K562 (cell line): ENCODE measurements around the gene PARD3. TPM values are rescaled to one million over a fixed set of nuclear protein-coding genes. Genes with fewer than 3 reads are reported as not detected.
A peak's percentile ranks its signal among the peaks of the same experiment; 100 is the strongest.

Experiments used
- ATAC-seq: fragments of 200-7000 bp; cut with Tn5 transposase; 3 replicates; pipeline ENCODE4 v1.9.1; 2020; ENCODE audit warnings: moderate library complexity
- BruUV-seq: library from RNA; stranded (reverse); fragments of 400-500 nt; replicated peaks from 2 replicates; lab custom pipeline; 2021; lab: Mats Ljungman, UMichigan
- CTCF ChIA-PET: fragments of 300-600 bp; formaldehyde crosslinking; extraction: SDS; loops from one replicate; lab custom pipeline; 2021; ENCODE audit warnings: low intra/inter-chr PET ratio; lab: Yijun Ruan, JAX
- POLR2A ChIA-PET: fragments of 300-600, 350-650 bp; sonication (Branson Sonifier 250); formaldehyde crosslinking; extraction: SDS; loops from one replicate; lab custom pipeline; 2021; ENCODE audit warnings: antibody characterized with exemption, inconsistent platforms; lab: Yijun Ruan, JAX
- DNase-seq, 4 experiments: peaks; one replicate each; pipeline versions ENCODE4 v3.0.0 to v3.0.0-alpha.2; 2011 to 2018; ENCODE audit warnings: low spot score in 3 of 4, mixed read lengths in 3 of 4; ENCODE audit errors: extremely low read depth in 1 of 4
- FAIRE-seq: peaks from 2 replicates; lab custom pipeline; 2011; peaks lifted over from hg19 to GRCh38; lab: Jason Lieb, UNC
- H2AFZ ChIP-seq: 2 replicates; pipeline ENCODE4 v1.6.0; 2011; ENCODE audit warnings: low read depth, low read length, control low read depth, inconsistent platforms
- H3K27ac ChIP-seq: fragments of 200-600 bp; 3 replicates; pipeline ENCODE4 v1.8.0; 2011; ENCODE audit warnings: low read depth, mild to moderate bottlenecking, control low read depth, inconsistent platforms, low read length, moderate library complexity, mixed read lengths; ENCODE audit errors: extremely low read depth
- H3K27me3 ChIP-seq, 2 experiments: fragments of 300-600 bp in 1 of 2; 2 replicates in 1 of 2; 3 replicates in 1 of 2; pipeline versions ENCODE4 v1.6.0 to v1.8.0; 2011; ENCODE audit warnings: inconsistent platforms in 2 of 2, low read length in 2 of 2, mild to moderate bottlenecking in 1 of 2, mixed read lengths in 1 of 2, moderate library complexity in 1 of 2; ENCODE audit not compliant: control insufficient read depth in 2 of 2, insufficient read depth in 2 of 2
- H3K36me3 ChIP-seq: fragments of 300-600 bp; 3 replicates; pipeline ENCODE4 v1.8.0; 2011; ENCODE audit warnings: mild to moderate bottlenecking, low read length, inconsistent platforms; ENCODE audit not compliant: control insufficient read depth, insufficient read depth
- H3K4me1 ChIP-seq, 2 experiments: fragments of 200-600 bp in 1 of 2; replicated peaks in 1 of 2; 2 replicates in 1 of 2; 3 replicates in 1 of 2; pipeline versions ENCODE4 v1.5.1 to v1.8.0; 2011; ENCODE audit warnings: inconsistent platforms in 2 of 2, low read length in 2 of 2, mild to moderate bottlenecking in 1 of 2, mixed read lengths in 1 of 2, moderate library complexity in 1 of 2; ENCODE audit not compliant: control insufficient read depth in 2 of 2, insufficient read depth in 2 of 2
- H3K4me2 ChIP-seq: 2 replicates; pipeline ENCODE4 v1.6.1; 2011; ENCODE audit warnings: low read length, control low read depth, inconsistent platforms, mixed read lengths; ENCODE audit not compliant: insufficient read depth
- H3K4me3 ChIP-seq: fragments of 200-600 bp; sonication (generic), shearing (Covaris generic); 2 replicates; pipeline ENCODE4 v1.5.1; 2016; ENCODE audit warnings: control low read depth, inconsistent platforms
- H3K79me2 ChIP-seq: fragments of 200-600 bp; 3 replicates; pipeline ENCODE4 v1.8.0; 2011; ENCODE audit warnings: low read length, inconsistent platforms; ENCODE audit not compliant: control insufficient read depth, insufficient read depth
- H3K9ac ChIP-seq, 2 experiments: 2 replicates each; pipeline versions ENCODE4 v1.6.0 to v1.6.1; 2011; ENCODE audit warnings: low read depth in 2 of 2, low read length in 2 of 2, control low read depth in 1 of 2, inconsistent platforms in 1 of 2, mild to moderate bottlenecking in 1 of 2, mixed read lengths in 1 of 2; ENCODE audit not compliant: insufficient read depth in 1 of 2
- H3K9me1 ChIP-seq: one replicate; pipeline ENCODE4 v1.6.0; 2011; ENCODE audit warnings: inconsistent platforms, mild to moderate bottlenecking, low read length, moderate library complexity; ENCODE audit not compliant: control insufficient read depth, insufficient read depth
- H3K9me3 ChIP-seq: replicated peaks from 2 replicates; pipeline ENCODE4 v1.5.1; 2011; ENCODE audit warnings: low read depth, low read length, inconsistent platforms; ENCODE audit not compliant: control insufficient read depth, insufficient read depth
- H4K20me1 ChIP-seq: replicated peaks from 2 replicates; pipeline ENCODE4 v1.6.1; 2011; ENCODE audit warnings: low read length, inconsistent platforms, mixed read lengths; ENCODE audit not compliant: control insufficient read depth, insufficient read depth
- BDP1 ChIP-seq: IDR thresholded peaks from 3 replicates; pipeline ENCODE4 v1.6.1; 2011; ENCODE audit not compliant: insufficient read length, insufficient read depth
- C11orf30 ChIP-seq: fragments of 450-650 bp; IDR thresholded peaks from 2 replicates; pipeline ENCODE4 v1.6.1; 2016; ENCODE audit warnings: low read depth, mild to moderate bottlenecking
- CHD4 ChIP-seq: fragments of 200-600 bp; sonication (generic); IDR thresholded peaks from 3 replicates; pipeline ENCODE4 v1.6.1; 2012; ENCODE audit warnings: low read depth, mild to moderate bottlenecking, mixed read lengths, low read length, inconsistent platforms; ENCODE audit not compliant: insufficient read depth, insufficient replicate concordance, poor library complexity, severe bottlenecking
- FOS ChIP-seq: IDR thresholded peaks from 3 replicates; pipeline ENCODE4 v1.6.1; 2011; ENCODE audit not compliant: insufficient read length; ENCODE audit errors: extremely low read depth
- MAFF ChIP-seq: IDR thresholded peaks from 2 replicates; pipeline ENCODE4 v1.6.1; 2012; ENCODE audit warnings: low read length, improper control_type of control experiment
- MAFG ChIP-seq: fragments of 450-650 bp; conservative IDR thresholded peaks from 2 replicates; pipeline ENCODE4 v1.6.1; 2016; ENCODE audit warnings: missing genetic modification characterization, missing compliant biosample characterization
- MAFK ChIP-seq: IDR thresholded peaks from 2 replicates; pipeline ENCODE4 v1.6.1; 2011; ENCODE audit warnings: low read length, improper control_type of control experiment
- NCOA2 ChIP-seq, 2 experiments: fragments of 450-650 bp; IDR thresholded peaks; 2 replicates each; pipeline ENCODE4 v1.6.1; 2018; ENCODE audit warnings: mild to moderate bottlenecking in 2 of 2, moderate library complexity in 1 of 2; ENCODE audit not compliant: partially characterized antibody in 2 of 2
- NR2F6 ChIP-seq: fragments of 450-650 bp; formaldehyde crosslinking; IDR thresholded peaks from 2 replicates; pipeline ENCODE4 v1.4.0; 2020; ENCODE audit warnings: mild to moderate bottlenecking
- PHTF2 ChIP-seq: fragments of 250-450 bp; sonication (Bioruptor Pico); IDR thresholded peaks from 2 replicates; pipeline ENCODE4 v1.5.0; 2021; ENCODE audit warnings: mild to moderate bottlenecking
- POLR2AphosphoS5 ChIP-seq: IDR thresholded peaks from 2 replicates; pipeline ENCODE4 v1.6.1; 2011; ENCODE audit warnings: mild to moderate bottlenecking, low read depth, low read length, moderate library complexity; ENCODE audit not compliant: control insufficient read depth, insufficient read depth
- RBM17 ChIP-seq: fragments of 200-400 bp; formaldehyde crosslinking; IDR thresholded peaks from 2 replicates; pipeline ENCODE4 v1.6.1; 2017; ENCODE audit warnings: low read depth, mild to moderate bottlenecking, low read length, borderline replicate concordance
- SIRT6 ChIP-seq: IDR thresholded peaks from one replicate; pipeline ENCODE4 v1.6.1; 2012; ENCODE audit warnings: low read depth, mild to moderate bottlenecking, control low read depth, inconsistent platforms, low read length, moderate library complexity
- SP2 ChIP-seq: IDR thresholded peaks from 2 replicates; pipeline ENCODE4 v1.6.1; 2011; ENCODE audit warnings: mild to moderate bottlenecking, low read depth, low read length, moderate library complexity; ENCODE audit not compliant: poor library complexity, severe bottlenecking; ENCODE audit errors: extremely low read depth
- SRSF9 ChIP-seq: fragments of 200-400 bp; formaldehyde crosslinking; IDR thresholded peaks from 2 replicates; pipeline ENCODE4 v1.6.1; 2017; ENCODE audit warnings: low read depth, low read length, borderline replicate concordance
- ZNF197 ChIP-seq: fragments of 200-800 bp; sonication (Bioruptor generic); IDR thresholded peaks from 2 replicates; pipeline ENCODE4 v1.6.1; 2016; ENCODE audit warnings: low read depth, missing genetic modification characterization, missing compliant biosample characterization
- ZNF24 ChIP-seq: fragments of 450-650 bp; IDR thresholded peaks from 2 replicates; pipeline ENCODE4 v1.6.1; 2016
- ZNF316 ChIP-seq: fragments of 450-650 bp; IDR thresholded peaks from 2 replicates; pipeline ENCODE4 v1.6.1; 2016
- WGBS: fragments of 100-300 bp; shearing (Covaris generic); methylation state at CpG from one replicate; pipeline ENCODE4 v1.1.6; 2016; ENCODE audit warnings: low coverage, mixed read lengths; ENCODE audit not compliant: insufficient coverage; ENCODE audit errors: missing lambda C conversion rate; 5-methylcytosine and 5-hydroxymethylcytosine counted together
- in situ Hi-C: fragments of 300-500 bp; cut with MboI; formaldehyde crosslinking; loops from 4 replicates; pipeline ENCODE4 v1.15.0; 2018; ENCODE audit warnings: inconsistent platforms, mixed read lengths
- intact Hi-C: fragments of 100-400 bp; cut with micrococcal nuclease; formaldehyde crosslinking; loops from 2 replicates; pipeline ENCODE4 v1.14.2; 2022
- polyA plus RNA-seq, 8 experiments: library from polyadenylated mRNA; depleted of rRNA in 4 of 8; stranded (reverse) in 5 of 8; unstranded in 3 of 8; fragments of >200 nt; fragmentation: Nextera tagmentation in 2 of 8; fragmentation: Illumina TruSeq in 1 of 8; extraction: Ambion mirVana in 2 of 8; extraction: Trizol in 1 of 8; gene quantifications; 2 replicates each; pipeline versions ENCODE4 v1.2.1 to v1.2.3, GENCODE V29; 2011 to 2014; ENCODE audit warnings: inconsistent platforms in 1 of 8, missing spikeins in 1 of 8
- total RNA-seq, 7 experiments: library from RNA; depleted of rRNA in 6 of 7; stranded (reverse); fragments of >200 nt in 6 of 7; fragmentation: Illumina TruSeq in 2 of 7; extraction: Trizol in 2 of 7; gene quantifications; 2 replicates each; pipeline versions ENCODE4 v1.2.1 to v1.2.3, GENCODE V29; 2011 to 2021; ENCODE audit warnings: low replicate concordance in 1 of 7
- TF ChIP-seq, protein P1 (sequence below): fragments of 250-450 bp; sonication (Bioruptor Pico); IDR thresholded peaks from 2 replicates; pipeline ENCODE4 v1.8.0; 2022; ENCODE audit warnings: moderate library complexity, mild to moderate bottlenecking, inconsistent platforms

Gene PARD3
- total and polyA plus RNA-seq, 9 of the 15 experiments (the other 6 are each of a cell fraction or from before 2014, with no cell fraction given): 2.7 to 11.7 (median 7.7) TPM

- no peak for DNase-seq
- H3K9me1 ChIP-seq: no peaks in the 10 kb centered on the region
- TF ChIP-seq CHD4: no peak
- no peak for TF ChIP-seq BDP1
- TF ChIP-seq NR2F6 (CRISPR knock-in tag): no peak
- TF ChIP-seq C11orf30: peak; percentile 61; the same call in 1 of the 2 replicates
- TF ChIP-seq ZNF197: no peak
- TF ChIP-seq, protein P1, sequence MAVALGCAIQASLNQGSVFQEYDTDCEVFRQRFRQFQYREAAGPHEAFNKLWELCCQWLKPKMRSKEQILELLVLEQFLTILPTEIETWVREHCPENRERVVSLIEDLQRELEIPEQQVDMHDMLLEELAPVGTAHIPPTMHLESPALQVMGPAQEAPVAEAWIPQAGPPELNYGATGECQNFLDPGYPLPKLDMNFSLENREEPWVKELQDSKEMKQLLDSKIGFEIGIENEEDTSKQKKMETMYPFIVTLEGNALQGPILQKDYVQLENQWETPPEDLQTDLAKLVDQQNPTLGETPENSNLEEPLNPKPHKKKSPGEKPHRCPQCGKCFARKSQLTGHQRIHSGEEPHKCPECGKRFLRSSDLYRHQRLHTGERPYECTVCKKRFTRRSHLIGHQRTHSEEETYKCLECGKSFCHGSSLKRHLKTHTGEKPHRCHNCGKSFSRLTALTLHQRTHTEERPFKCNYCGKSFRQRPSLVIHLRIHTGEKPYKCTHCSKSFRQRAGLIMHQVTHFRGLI: no peak
- no peak for TF ChIP-seq SRSF9
- TF ChIP-seq FOS: no peak
- TF ChIP-seq PHTF2 (CRISPR knock-in tag): no peak
- peak; percentile 75 for TF ChIP-seq ZNF316
- no peak for TF ChIP-seq SP2
- no peak for TF ChIP-seq SIRT6
- TF ChIP-seq MAFF: peak; percentile 67
- no peak for TF ChIP-seq ZNF24
- TF ChIP-seq POLR2AphosphoS5: no peak
- TF ChIP-seq MAFK: peak; percentile 62
- TF ChIP-seq NCOA2 (IDR thresholded peaks at IDR 0.05; ENCODE audit: partially characterized antibody in 2 of 2): no peak
- peak; percentile 45; the same call in 1 of the 2 replicates for TF ChIP-seq MAFG (tag)
- no peak for TF ChIP-seq RBM17
- TF ChIP-seq, all 486 proteins: peak for 5
- Histone ChIP-seq H3K4me3 (no peak overlapping the region), H3K4me1 (peaks cover 0 to 4% of the 10 kb centered on the region in 2 experiments; a peak in 2 of 5 replicates), H4K20me1 (no peaks in the 10 kb centered on the region; the same call in 1 of the 2 replicates), H3K79me2 (no peaks in the 10 kb centered on the region), H3K27ac (no peak overlapping the region), H2AFZ (no peak overlapping the region), H3K27me3 (no peaks in the 10 kb centered on the region), H3K36me3 (no peaks in the 10 kb centered on the region), H3K4me2 (no peak overlapping the region), H3K9me3 (no peaks in the 10 kb centered on the region), H3K9ac (no peak overlapping the region)
- ATAC-seq (no peak), FAIRE-seq (no peak)
- in situ Hi-C loops: no loop called here
- BruUV-seq: no TSS peak
- intact Hi-C loops: no loop called here
- ChIA-PET CTCF (no interaction called here), POLR2A (no interaction called here)
- WGBS: 29% methylated on average over 3 of the region's 3 CpGs
Observed at GRCh38 chr10:34781711-34782110, 33.4 kb downstream of the PARD3 start.
